ENCODE data around the gene ITGB2. TPM values are rescaled to one million over a fixed set of nuclear protein-coding genes. Genes with fewer than 3 reads are reported as not detected.

The ITGB2 gene
- polyA plus RNA-seq = 10 to 100 TPM in 1 of 2 donors, 1 to 10 TPM in 1; 7.3 to 10.0 TPM

GRCh38 chr21:44920694-44921604, at the start of gene ITGB2:
TSS of gene ITGB2 (minus strand) at chr21:44920899. CDS start at chr21:44910782, 10,117 bp downstream.
- WGBS, 2 donors = 60 to 68% methylated on average over 29 of the region's 29 CpGs
- H3K9me3 ChIP-seq (ENCODE audit: control insufficient read depth in 2 of 2, insufficient read depth in 1 of 2, low read depth in 1 of 2, low read length in 1 of 2) = no peaks in the 10 kb centered on the region
- peak within 1 kb of the TSS; percentile 20 to 46 for H3K4me3 ChIP-seq (ENCODE audit: low read depth in 1 of 2, low read length in 2 of 2)
- no peaks in the 10 kb centered on the region for H3K36me3 ChIP-seq (ENCODE audit: control insufficient read depth in 2 of 2, insufficient read depth in 2 of 2, low read length in 1 of 2)
- H3K27me3 ChIP-seq (ENCODE audit: control insufficient read depth in 1 of 2, insufficient read depth in 2 of 2, low read length in 2 of 2) = no peaks in the 10 kb centered on the region
- H3K4me1 ChIP-seq (ENCODE audit: control insufficient read depth in 2 of 2, insufficient read depth in 2 of 2, low read length in 1 of 2) = peaks cover 0 to 2% of the 10 kb centered on the region in 2 donors
- H3K27ac ChIP-seq (ENCODE audit: low read depth in 2 of 2, low read length in 1 of 2) = peak within 1 kb of the TSS in 1 of 2 donors; percentile 14

GRCh38 chr21:44969931-44970755, 49.4 kb upstream of the ITGB2 start:
- no peaks in the 10 kb centered on the region for H3K27me3 ChIP-seq (ENCODE audit: control insufficient read depth in 1 of 2, insufficient read depth in 2 of 2, low read length in 2 of 2)
- H3K36me3 ChIP-seq (ENCODE audit: control insufficient read depth in 2 of 2, insufficient read depth in 2 of 2, low read length in 1 of 2) = peaks cover 0 to 28% of the 10 kb centered on the region in 2 donors
- no peak overlapping the region for H3K27ac ChIP-seq (ENCODE audit: low read depth in 2 of 2, low read length in 1 of 2)
- peaks cover 4 to 20% of the 10 kb centered on the region in 2 donors for H3K4me1 ChIP-seq (ENCODE audit: control insufficient read depth in 2 of 2, insufficient read depth in 2 of 2, low read length in 1 of 2)
- no peak overlapping the region for H3K4me3 ChIP-seq (ENCODE audit: low read depth in 1 of 2, low read length in 2 of 2)
- WGBS, 2 donors = 81 to 83% methylated on average over 24 of the region's 24 CpGs
- no peaks in the 10 kb centered on the region for H3K9me3 ChIP-seq (ENCODE audit: control insufficient read depth in 2 of 2, insufficient read depth in 1 of 2, low read depth in 1 of 2, low read length in 1 of 2)

GRCh38 chr21:44969066-44969670, 48.5 kb upstream of the ITGB2 start:
- Histone ChIP-seq H3K27ac (ENCODE audit: low read depth in 2 of 2, low read length in 1 of 2) (no peak overlapping the region), H3K4me1 (ENCODE audit: control insufficient read depth in 2 of 2, insufficient read depth in 2 of 2, low read length in 1 of 2) (peaks cover 4 to 20% of the 10 kb centered on the region in 2 donors), H3K36me3 (ENCODE audit: control insufficient read depth in 2 of 2, insufficient read depth in 2 of 2, low read length in 1 of 2) (peaks cover 0 to 24% of the 10 kb centered on the region in 2 donors), H3K4me3 (ENCODE audit: low read depth in 1 of 2, low read length in 2 of 2) (no peak overlapping the region), H3K9me3 (ENCODE audit: control insufficient read depth in 2 of 2, insufficient read depth in 1 of 2, low read depth in 1 of 2, low read length in 1 of 2) (no peaks in the 10 kb centered on the region), H3K27me3 (ENCODE audit: control insufficient read depth in 1 of 2, insufficient read depth in 2 of 2, low read length in 2 of 2) (no peaks in the 10 kb centered on the region)
- WGBS, 2 donors = 85 to 86% methylated on average over 20 of the region's 20 CpGs

GRCh38 chr21:44967082-44968047, 46.7 kb upstream of the ITGB2 start:
- H3K36me3 ChIP-seq (ENCODE audit: control insufficient read depth in 2 of 2, insufficient read depth in 2 of 2, low read length in 1 of 2) = peaks cover 0 to 16% of the 10 kb centered on the region in 2 donors
- H3K27ac ChIP-seq (ENCODE audit: low read depth in 2 of 2, low read length in 1 of 2) = peak overlapping the region; percentile 27 to 34
- H3K9me3 ChIP-seq (ENCODE audit: control insufficient read depth in 2 of 2, insufficient read depth in 1 of 2, low read depth in 1 of 2, low read length in 1 of 2) = no peaks in the 10 kb centered on the region
- H3K4me3 ChIP-seq (ENCODE audit: low read depth in 1 of 2, low read length in 2 of 2) = no peak overlapping the region
- WGBS, 2 donors = 77 to 83% methylated on average over 38 of the region's 38 CpGs
- H3K4me1 ChIP-seq (ENCODE audit: control insufficient read depth in 2 of 2, insufficient read depth in 2 of 2, low read length in 1 of 2) = peaks cover 4 to 20% of the 10 kb centered on the region in 2 donors
- no peaks in the 10 kb centered on the region for H3K27me3 ChIP-seq (ENCODE audit: control insufficient read depth in 1 of 2, insufficient read depth in 2 of 2, low read length in 2 of 2)

DNA sequence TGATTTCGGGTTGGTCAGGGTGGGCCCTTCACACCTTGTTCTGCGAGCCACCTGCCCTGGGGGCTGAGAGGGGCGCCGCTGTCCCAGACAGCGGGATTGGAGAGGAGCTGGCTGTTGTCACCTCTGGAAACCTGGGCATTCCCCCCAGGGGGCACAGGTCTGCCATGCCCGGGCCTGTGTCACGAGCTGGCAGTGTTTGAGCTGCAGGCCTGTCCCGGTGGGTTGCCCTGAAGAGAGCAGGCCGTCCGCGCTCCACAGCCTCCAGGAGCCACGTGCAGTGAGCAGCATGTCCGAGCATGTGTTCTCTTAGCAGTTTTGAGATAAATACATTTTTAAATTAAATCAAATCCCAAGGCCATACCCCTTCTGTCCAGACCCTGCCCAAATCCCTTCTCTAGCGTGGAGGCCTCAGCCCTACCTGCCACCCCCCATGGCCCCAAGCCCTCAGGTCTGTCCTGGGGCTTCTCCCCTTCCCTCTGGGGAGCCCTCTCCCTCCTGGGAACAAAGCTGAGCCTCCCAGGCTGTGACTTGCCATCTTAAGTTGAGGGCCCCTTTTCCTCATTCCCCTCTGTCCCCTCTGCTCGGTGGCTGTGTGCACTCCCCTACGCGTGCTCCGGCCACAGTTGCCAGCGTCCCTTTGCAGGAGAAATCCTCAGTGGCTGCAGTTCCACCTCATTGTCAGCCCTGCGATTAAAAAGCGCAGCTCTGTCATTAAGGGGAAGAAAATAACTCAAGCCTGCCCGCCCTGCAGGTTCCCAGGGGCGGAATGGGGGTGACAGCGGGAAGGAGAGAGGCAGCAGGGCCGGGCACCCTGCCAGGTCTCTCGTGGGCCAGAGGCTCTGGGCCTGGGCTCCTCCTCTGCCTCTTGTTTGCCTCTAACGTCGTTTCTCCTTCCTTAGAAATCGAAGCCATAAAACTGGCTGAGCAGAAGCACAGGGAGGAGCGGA, 45.7 kb upstream of the ITGB2 start:
- WGBS, 2 donors = 42 to 68% methylated on average over 30 of the region's 30 CpGs
- H3K9me3 ChIP-seq (ENCODE audit: control insufficient read depth in 2 of 2, insufficient read depth in 1 of 2, low read depth in 1 of 2, low read length in 1 of 2) = no peaks in the 10 kb centered on the region
- H3K36me3 ChIP-seq (ENCODE audit: control insufficient read depth in 2 of 2, insufficient read depth in 2 of 2, low read length in 1 of 2) = peaks cover 0 to 16% of the 10 kb centered on the region in 2 donors
- H3K27ac ChIP-seq (ENCODE audit: low read depth in 2 of 2, low read length in 1 of 2) = peak overlapping the region in 1 of 2 donors; percentile 34
- peaks cover 4 to 20% of the 10 kb centered on the region in 2 donors for H3K4me1 ChIP-seq (ENCODE audit: control insufficient read depth in 2 of 2, insufficient read depth in 2 of 2, low read length in 1 of 2)
- no peak overlapping the region for H3K4me3 ChIP-seq (ENCODE audit: low read depth in 1 of 2, low read length in 2 of 2)
- no peaks in the 10 kb centered on the region for H3K27me3 ChIP-seq (ENCODE audit: control insufficient read depth in 1 of 2, insufficient read depth in 2 of 2, low read length in 2 of 2)

GRCh38 chr21:44965251-44966022, 44.7 kb upstream of the ITGB2 start:
- no peaks in the 10 kb centered on the region for H3K27me3 ChIP-seq (ENCODE audit: control insufficient read depth in 1 of 2, insufficient read depth in 2 of 2, low read length in 2 of 2)
- no peak overlapping the region for H3K27ac ChIP-seq (ENCODE audit: low read depth in 2 of 2, low read length in 1 of 2)
- H3K9me3 ChIP-seq (ENCODE audit: control insufficient read depth in 2 of 2, insufficient read depth in 1 of 2, low read depth in 1 of 2, low read length in 1 of 2) = no peaks in the 10 kb centered on the region
- H3K4me3 ChIP-seq (ENCODE audit: low read depth in 1 of 2, low read length in 2 of 2) = no peak overlapping the region
- peaks cover 4 to 20% of the 10 kb centered on the region in 2 donors for H3K4me1 ChIP-seq (ENCODE audit: control insufficient read depth in 2 of 2, insufficient read depth in 2 of 2, low read length in 1 of 2)
- 82 to 85% methylated on average over 17 of the region's 17 CpGs for WGBS, 2 donors
- peaks cover 0 to 13% of the 10 kb centered on the region in 2 donors for H3K36me3 ChIP-seq (ENCODE audit: control insufficient read depth in 2 of 2, insufficient read depth in 2 of 2, low read length in 1 of 2)

DNA sequence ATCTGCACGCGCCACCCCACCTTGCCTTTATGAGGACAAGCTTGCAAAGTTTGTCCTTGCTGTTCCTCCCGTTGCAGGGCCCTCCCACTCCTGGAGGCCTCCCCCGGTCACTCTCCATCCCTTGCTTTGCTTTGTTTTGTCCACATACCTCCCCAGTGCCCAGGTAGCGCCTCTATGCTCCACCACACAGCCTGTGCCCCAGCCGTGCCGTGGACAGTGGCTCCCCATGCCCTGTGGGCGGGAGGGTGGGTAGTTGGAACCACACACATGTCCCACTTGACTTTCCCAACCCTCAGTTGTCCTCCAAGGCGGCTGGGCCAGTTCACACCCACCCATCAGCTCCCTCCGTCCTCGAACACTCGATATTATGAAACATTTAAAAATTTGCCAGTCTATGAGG, 43.7 kb upstream of the ITGB2 start:
- H3K4me3 ChIP-seq (ENCODE audit: low read depth in 1 of 2, low read length in 2 of 2) = no peak overlapping the region
- peaks cover 0 to 17% of the 10 kb centered on the region in 2 donors for H3K36me3 ChIP-seq (ENCODE audit: control insufficient read depth in 2 of 2, insufficient read depth in 2 of 2, low read length in 1 of 2)

More for the DNA sequence above, 43.7 kb upstream of the ITGB2 start:
- no peak overlapping the region for H3K27ac ChIP-seq (ENCODE audit: low read depth in 2 of 2, low read length in 1 of 2)
- WGBS, 2 donors = 96% methylated on average over 12 of the region's 12 CpGs
- no peaks in the 10 kb centered on the region for H3K27me3 ChIP-seq (ENCODE audit: control insufficient read depth in 1 of 2, insufficient read depth in 2 of 2, low read length in 2 of 2)
- no peaks in the 10 kb centered on the region for H3K9me3 ChIP-seq (ENCODE audit: control insufficient read depth in 2 of 2, insufficient read depth in 1 of 2, low read depth in 1 of 2, low read length in 1 of 2)
- peaks cover 7 to 28% of the 10 kb centered on the region in 2 donors for H3K4me1 ChIP-seq (ENCODE audit: control insufficient read depth in 2 of 2, insufficient read depth in 2 of 2, low read length in 1 of 2)

Measured in esophagus (tissue), 2 donors.